DOHH2 (cell line): ENCODE results near the gene DCP1B.

Experiments
- H3F3A ChIP-seq: fragments of 200-600 bp; sonication (generic), shearing (Covaris generic); 2 replicates; pipeline ENCODE4 v1.6.0; 2016; ENCODE audit warnings: antibody characterized with exemption, mild to moderate bottlenecking; ENCODE audit not compliant: control insufficient read depth, insufficient read depth
- H3K27ac ChIP-seq: fragments of 200-600 bp; sonication (generic); 2 replicates; pipeline ENCODE4 v1.5.1; 2014; ENCODE audit warnings: low read depth, mild to moderate bottlenecking, low read length, moderate library complexity
- H3K27me3 ChIP-seq: fragments of 200-600 bp; sonication (generic); 2 replicates; pipeline ENCODE4 v1.6.1; 2014; ENCODE audit warnings: mild to moderate bottlenecking, low read length, mixed read lengths; ENCODE audit not compliant: control insufficient read depth
- H3K36me3 ChIP-seq: fragments of 200-600 bp; sonication (generic); 2 replicates; pipeline ENCODE4 v1.6.1; 2014; ENCODE audit warnings: mild to moderate bottlenecking, low read length, moderate library complexity, mixed read lengths; ENCODE audit not compliant: control insufficient read depth
- H3K4me1 ChIP-seq: fragments of 200-600 bp; sonication (generic); 2 replicates; pipeline ENCODE4 v1.6.1; 2014; ENCODE audit warnings: mild to moderate bottlenecking, low read length, mixed read lengths; ENCODE audit not compliant: control insufficient read depth
- H3K4me2 ChIP-seq: fragments of 200-600 bp; sonication (generic); 2 replicates; pipeline ENCODE4 v1.6.0; 2014; ENCODE audit warnings: mild to moderate bottlenecking, low read length, moderate library complexity
- H3K4me3 ChIP-seq: fragments of 200-600 bp; sonication (generic); 2 replicates; pipeline ENCODE4 v1.5.1; 2014; ENCODE audit warnings: mild to moderate bottlenecking, low read length, mixed read lengths
- H3K79me2 ChIP-seq: fragments of 200-600 bp; sonication (generic); 2 replicates; pipeline ENCODE4 v1.6.1; 2014; ENCODE audit warnings: mild to moderate bottlenecking, low read length, mixed read lengths; ENCODE audit not compliant: control insufficient read depth
- H3K9me2 ChIP-seq: fragments of 200-600 bp; sonication (generic); replicated peaks from 2 replicates; pipeline ENCODE4 v1.6.1; 2014; ENCODE audit warnings: mild to moderate bottlenecking, low read length, mixed read lengths; ENCODE audit not compliant: control insufficient read depth
- H3K9me3 ChIP-seq: fragments of 200-600 bp; sonication (generic); 2 replicates; pipeline ENCODE4 v1.6.1; 2014; ENCODE audit warnings: antibody characterized with exemption, low read length, mixed read lengths; ENCODE audit not compliant: control insufficient read depth, insufficient read depth
- H4K20me1 ChIP-seq: fragments of 200-600 bp; sonication (generic); 2 replicates; pipeline ENCODE4 v1.6.0; 2014; ENCODE audit warnings: low read depth, mild to moderate bottlenecking, antibody characterized with exemption, low read length, moderate library complexity; ENCODE audit not compliant: control insufficient read depth, insufficient read depth
- CTCF ChIP-seq: fragments of 200-600 bp; sonication (generic); IDR thresholded peaks from one replicate; pipeline ENCODE4 v1.5.1; 2014; ENCODE audit warnings: antibody characterized with exemption, mild to moderate bottlenecking, low read depth, low read length; ENCODE audit not compliant: poor library complexity, severe bottlenecking
- EZH2phosphoT487 ChIP-seq: fragments of 200-600 bp; sonication (generic); IDR thresholded peaks from 2 replicates; pipeline ENCODE4 v1.6.1; 2017; ENCODE audit warnings: borderline replicate concordance, mild to moderate bottlenecking, antibody characterized with exemption, low read length, moderate library complexity, mixed read lengths

The DCP1B gene

GRCh38 chr12:2035431-2036055 lies 31.3 kb upstream of the DCP1B start:
- Histone ChIP-seq H4K20me1 (no peaks in the 10 kb centered on the region), H3K4me2 (peak overlapping the region; percentile 73), H3K4me3 (peak overlapping the region; percentile 69), H3K36me3 (no peaks in the 10 kb centered on the region), H3K79me2 (no peaks in the 10 kb centered on the region), H3K27ac (no peak overlapping the region), H3K9me2 (no peaks in the 10 kb centered on the region), H3K9me3 (no peaks in the 10 kb centered on the region), H3K27me3 (peaks cover 66% of the 10 kb centered on the region), H3K4me1 (peaks cover 12% of the 10 kb centered on the region), H3F3A (no peaks in the 10 kb centered on the region)
- no peak for TF ChIP-seq EZH2phosphoT487
- TF ChIP-seq CTCF: no peak

GRCh38 chr12:2034633-2035430 lies 30.6 kb upstream of the DCP1B start:
- Histone ChIP-seq H3K4me2 (peak overlapping the region; percentile 73), H3K9me2 (no peaks in the 10 kb centered on the region), H3F3A (no peaks in the 10 kb centered on the region), H3K4me1 (peaks cover 12% of the 10 kb centered on the region), H4K20me1 (no peaks in the 10 kb centered on the region), H3K4me3 (peak overlapping the region; percentile 69), H3K79me2 (no peaks in the 10 kb centered on the region), H3K27ac (no peak overlapping the region), H3K27me3 (peaks cover 70% of the 10 kb centered on the region), H3K9me3 (no peaks in the 10 kb centered on the region), H3K36me3 (no peaks in the 10 kb centered on the region)
- TF ChIP-seq CTCF (peak; percentile 92), EZH2phosphoT487 (no peak)

GRCh38 chr12:2032506-2032905 lies 28.2 kb upstream of the DCP1B start:
- Histone ChIP-seq H3F3A (no peaks in the 10 kb centered on the region), H3K4me1 (peaks cover 12% of the 10 kb centered on the region), H3K27ac (no peak overlapping the region), H3K36me3 (no peaks in the 10 kb centered on the region), H3K4me3 (no peak overlapping the region), H3K9me3 (no peaks in the 10 kb centered on the region), H3K79me2 (no peaks in the 10 kb centered on the region), H3K9me2 (no peaks in the 10 kb centered on the region), H3K27me3 (peaks cover 68% of the 10 kb centered on the region), H4K20me1 (no peaks in the 10 kb centered on the region), H3K4me2 (no peak overlapping the region)
- TF ChIP-seq EZH2phosphoT487 (no peak), CTCF (no peak)
